HepG2 (cell line): Measurements from ENCODE around the gene IRF7. TPM values are rescaled to one million over a fixed set of nuclear protein-coding genes. Genes with fewer than 3 reads are reported as not detected.

Experiments
- ATAC-seq: fragments of 200-7000 bp; cut with Tn5 transposase; 3 replicates; pipeline ENCODE4 v1.9.1; 2020; ENCODE audit warnings: mild to moderate bottlenecking, moderate library complexity
- BruUV-seq: library from RNA; stranded (reverse); fragments of 400-500 nt; replicated peaks from 2 replicates; lab custom pipeline; 2021; lab: Mats Ljungman, UMichigan
- CTCF ChIA-PET: fragments of 300-600 bp; formaldehyde crosslinking; extraction: SDS; loops from one replicate; lab custom pipeline; 2021; ENCODE audit warnings: low total read pairs, inconsistent platforms, low intra/inter-chr PET ratio; lab: Yijun Ruan, JAX
- POLR2A ChIA-PET: fragments of 350-600 bp; sonication (Branson Sonifier 250); formaldehyde crosslinking; loops from one replicate; lab custom pipeline; 2020; ENCODE audit warnings: antibody characterized with exemption, inconsistent platforms; lab: Yijun Ruan, JAX
- DNase-seq: peaks from one replicate; pipeline ENCODE4 v3.0.0-alpha.2; 2015; ENCODE audit warnings: low spot score
- FAIRE-seq: peaks from 3 replicates; lab custom pipeline; 2011; peaks lifted over from hg19 to GRCh38; lab: Jason Lieb, UNC
- H2AFZ ChIP-seq: one replicate; pipeline ENCODE4 v1.6.1; 2011; ENCODE audit warnings: low read length, inconsistent platforms
- H3K27ac ChIP-seq: fragments of 300-600 bp; 3 replicates; pipeline ENCODE4 v1.8.0; 2011; ENCODE audit warnings: mixed run types, mild to moderate bottlenecking, mixed read lengths, low read length, inconsistent platforms; ENCODE audit not compliant: insufficient read depth; ENCODE audit errors: extremely low read length
- H3K27me3 ChIP-seq, 2 experiments: fragments of 200-600 bp in 1 of 2; 2 replicates in 1 of 2; 3 replicates in 1 of 2; pipeline versions ENCODE4 v1.6.0 to v1.8.0; 2011; ENCODE audit warnings: low read length in 2 of 2, mild to moderate bottlenecking in 2 of 2, moderate library complexity in 2 of 2, inconsistent platforms in 1 of 2; ENCODE audit not compliant: insufficient read depth in 2 of 2, control insufficient read depth in 1 of 2
- H3K36me3 ChIP-seq, 2 experiments: fragments of 200-600 bp in 1 of 2; replicated peaks in 1 of 2; 2 replicates in 1 of 2; 3 replicates in 1 of 2; pipeline versions ENCODE4 v1.5.1 to v1.8.0; 2011; ENCODE audit warnings: low read length in 2 of 2, inconsistent platforms in 1 of 2; ENCODE audit not compliant: insufficient read depth in 2 of 2, control insufficient read depth in 1 of 2
- H3K4me1 ChIP-seq: 2 replicates; pipeline ENCODE4 v1.5.1; 2012; ENCODE audit warnings: low read length, inconsistent platforms; ENCODE audit not compliant: insufficient read depth
- H3K4me2 ChIP-seq: 2 replicates; pipeline ENCODE4 v1.6.0; 2011; ENCODE audit warnings: low read depth, low read length, inconsistent platforms
- H3K4me3 ChIP-seq, 3 experiments: fragments of 200-600 bp in 1 of 3; sonication (generic), shearing (Covaris generic) in 1 of 3; replicated peaks in 1 of 3; 2 replicates each; pipeline ENCODE4 v1.5.1; 2011 to 2016; ENCODE audit warnings: low read length in 3 of 3, inconsistent platforms in 2 of 3, low read depth in 2 of 3, mild to moderate bottlenecking in 2 of 3, control low read depth in 1 of 3, mixed read lengths in 1 of 3; ENCODE audit not compliant: insufficient read depth in 1 of 3
- H3K79me2 ChIP-seq: one replicate; pipeline ENCODE4 v1.6.1; 2011; ENCODE audit warnings: low read length, inconsistent platforms; ENCODE audit not compliant: insufficient read depth
- H3K9ac ChIP-seq: 2 replicates; pipeline ENCODE4 v1.6.0; 2011; ENCODE audit warnings: mild to moderate bottlenecking, low read depth, low read length, inconsistent platforms; ENCODE audit not compliant: insufficient read depth
- H3K9me3 ChIP-seq: 2 replicates; pipeline ENCODE4 v1.5.1; 2012; ENCODE audit warnings: mild to moderate bottlenecking, low read length
- H4K20me1 ChIP-seq: 2 replicates; pipeline ENCODE4 v1.6.0; 2011; ENCODE audit warnings: inconsistent platforms, mild to moderate bottlenecking, low read length, moderate library complexity; ENCODE audit not compliant: insufficient read depth
- AGO2 ChIP-seq: fragments of 200-400 bp; formaldehyde crosslinking; optimal IDR thresholded peaks from 2 replicates; pipeline ENCODE3; 2017; ENCODE audit warnings: mild to moderate bottlenecking, low read depth, low read length, moderate library complexity
- ELF3 ChIP-seq: IDR thresholded peaks from 2 replicates; pipeline ENCODE4 v1.6.1; 2016; ENCODE audit warnings: missing genetic modification reagents, missing compliant biosample characterization
- HNRNPL ChIP-seq: fragments of 200-400 bp; formaldehyde crosslinking; IDR thresholded peaks from 2 replicates; pipeline ENCODE4 v1.6.1; 2017; ENCODE audit warnings: mild to moderate bottlenecking, low read depth, low read length
- KLF9 ChIP-seq: IDR thresholded peaks from 2 replicates; pipeline ENCODE4 v1.6.1; 2016; ENCODE audit warnings: low read depth
- MATR3 ChIP-seq: sonication (generic); formaldehyde crosslinking; IDR thresholded peaks from 2 replicates; pipeline ENCODE4 v1.4.0; 2020; ENCODE audit warnings: missing genetic modification reagents
- MIER2 ChIP-seq: IDR thresholded peaks from 2 replicates; pipeline ENCODE4 v1.6.1; 2016; ENCODE audit warnings: missing biosample characterization, missing genetic modification reagents
- PLRG1 ChIP-seq: fragments of 450-650 bp; conservative IDR thresholded peaks from 2 replicates; pipeline ENCODE4 v1.6.1; 2016
- RBFOX2 ChIP-seq: fragments of 200-400 bp; formaldehyde crosslinking; IDR thresholded peaks from 2 replicates; pipeline ENCODE4 v1.6.1; 2017; ENCODE audit warnings: low read depth, mild to moderate bottlenecking, low read length
- RBM22 ChIP-seq: fragments of 200-400 bp; formaldehyde crosslinking; optimal IDR thresholded peaks from 2 replicates; pipeline ENCODE3; 2017; ENCODE audit warnings: mild to moderate bottlenecking, low read length, moderate library complexity
- TBX2 ChIP-seq: sonication (generic); formaldehyde crosslinking; IDR thresholded peaks from 2 replicates; pipeline ENCODE4 v1.5.0; 2020; ENCODE audit warnings: missing genetic modification reagents, mild to moderate bottlenecking, borderline replicate concordance
- ZNF672 ChIP-seq: sonication (generic); formaldehyde crosslinking; IDR thresholded peaks from 2 replicates; pipeline ENCODE4 v1.8.1; 2022; ENCODE audit warnings: missing genetic modification reagents
- ZNF737 ChIP-seq: sonication (generic); formaldehyde crosslinking; IDR thresholded peaks from 2 replicates; pipeline ENCODE4 v1.5.0; 2020; ENCODE audit warnings: missing genetic modification reagents, mild to moderate bottlenecking, borderline replicate concordance
- WGBS: methylation state at CpG from one replicate; pipeline ENCODE4 v1.1.6; 2017; ENCODE audit warnings: low lambda C conversion rate; 5-methylcytosine and 5-hydroxymethylcytosine counted together
- in situ Hi-C: cut with HindIII; loops from 2 replicates; pipeline ENCODE4 v1.10.0; 2017; ENCODE audit warnings: low pct_unique_long_range_greater_than_20kb; ENCODE audit not compliant: extremely low pct_ligation_motif_present
- intact Hi-C: fragments of 100-400 bp; cut with micrococcal nuclease; formaldehyde crosslinking; loops from one replicate; pipeline ENCODE4 v1.10.0; 2022; ENCODE audit not compliant: unreplicated experiment
- polyA plus RNA-seq, 8 experiments: library from polyadenylated mRNA; depleted of rRNA in 3 of 8; stranded (reverse) in 7 of 8; unstranded in 1 of 8; fragments of >200 nt; fragmentation: Illumina TruSeq in 4 of 8; extraction: Trizol in 4 of 8; gene quantifications; 2 replicates each; pipeline versions ENCODE4 v1.2.1 to v1.2.3, GENCODE V29; 2011 to 2016; ENCODE audit warnings: low read depth in 4 of 8, missing spikeins in 1 of 8, mixed read lengths in 1 of 8; ENCODE audit not compliant: insufficient read depth in 1 of 8
- total RNA-seq, 5 experiments: library from RNA; depleted of rRNA; stranded (reverse); fragments of >200 nt; fragmentation: Illumina TruSeq; extraction: Trizol; gene quantifications; 2 replicates each; pipeline ENCODE4 v1.2.3, GENCODE V29; 2016; ENCODE audit warnings: low read depth in 1 of 5
- TF ChIP-seq, protein P1 (sequence below): sonication (generic); formaldehyde crosslinking; IDR thresholded peaks from 2 replicates; pipeline ENCODE4 v1.4.0; 2020; ENCODE audit warnings: missing genetic modification reagents

IRF7 gene
- total and polyA plus RNA-seq, 2 of the 13 experiments (the other 11 are each of a cell fraction or from before 2014, with no cell fraction given), result not detected

- in situ Hi-C loops, result no loop called here
- FAIRE-seq, result no peak
- CTCF ChIA-PET, result no interaction called here
- peaks cover 37 to 81% of the 10 kb centered on the region in 2 experiments for H3K36me3 ChIP-seq
- peaks cover 30% of the 10 kb centered on the region for H3K79me2 ChIP-seq
- no TSS peak for BruUV-seq
- no peak overlapping the region for H2AFZ ChIP-seq
- no peak overlapping the region for H3K9ac ChIP-seq
- peaks cover 24% of the 10 kb centered on the region for H4K20me1 ChIP-seq
- H3K4me1 ChIP-seq, result peaks cover 41% of the 10 kb centered on the region
- intact Hi-C loops, result no loop called here
- TF ChIP-seq RBM22 (peak; percentile 86), TBX2 (CRISPR knock-in tag) (no peak)
- POLR2A ChIA-PET, result no interaction called here
- DNase-seq, result no peak
- H3K9me3 ChIP-seq, result no peaks in the 10 kb centered on the region
- ATAC-seq, result no peak
- H3K4me3 ChIP-seq, result no peak overlapping the region
- no peak overlapping the region for H3K27ac ChIP-seq
- 88% methylated on average over 11 of the region's 11 CpGs for WGBS
- H3K27me3 ChIP-seq, result no peaks in the 10 kb centered on the region
- H3K4me2 ChIP-seq, result no peak overlapping the region
Observed at GRCh38 chr11:590997-591396, 24.8 kb downstream of the IRF7 start.

GRCh38 chr11:589798-590197, 26.0 kb downstream of the IRF7 start:
- Histone ChIP-seq H3K9me3 (no peaks in the 10 kb centered on the region), H4K20me1 (peaks cover 27% of the 10 kb centered on the region), H3K36me3 (peaks cover 37 to 72% of the 10 kb centered on the region in 2 experiments), H3K4me2 (no peak overlapping the region), H3K4me3 (no peak overlapping the region), H3K27ac (no peak overlapping the region), H3K79me2 (peaks cover 29% of the 10 kb centered on the region), H3K9ac (no peak overlapping the region), H3K27me3 (no peaks in the 10 kb centered on the region), H3K4me1 (peaks cover 53% of the 10 kb centered on the region), H2AFZ (no peak overlapping the region)
- in situ Hi-C loops, result no loop called here
- TF ChIP-seq RBFOX2, result peak; percentile 49; the same call in 1 of the 2 replicates
- TF ChIP-seq MIER2 (CRISPR knock-in tag), result no peak
- no peak for TF ChIP-seq MATR3 (CRISPR knock-in tag)
- TF ChIP-seq, protein P1, sequence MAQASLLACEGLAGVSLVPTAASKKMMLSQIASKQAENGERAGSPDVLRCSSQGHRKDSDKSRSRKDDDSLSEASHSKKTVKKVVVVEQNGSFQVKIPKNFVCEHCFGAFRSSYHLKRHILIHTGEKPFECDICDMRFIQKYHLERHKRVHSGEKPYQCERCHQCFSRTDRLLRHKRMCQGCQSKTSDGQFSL (CRISPR knock-in tag), result no peak
- TF ChIP-seq KLF9 (CRISPR knock-in tag), result no peak
- peak; percentile 93 for TF ChIP-seq AGO2
- no peak for TF ChIP-seq ZNF672 (CRISPR knock-in tag)
- TF ChIP-seq HNRNPL, result peak; percentile 48; the same call in 1 of the 2 replicates
- TF ChIP-seq ELF3 (CRISPR knock-in tag), result no peak
- no peak for TF ChIP-seq ZNF737
- TF ChIP-seq PLRG1, result no peak
- ChIA-PET POLR2A (no interaction called here), CTCF (no interaction called here)
- BruUV-seq, result no TSS peak
- no peak for FAIRE-seq
- WGBS, result 96% methylated on average over 26 of the region's 26 CpGs
- intact Hi-C loops, result no loop called here
- no peak for DNase-seq
- ATAC-seq, result no peak
